ENCODE measurements around the gene TEX11.

- TF ChIP-seq, protein P1, sequence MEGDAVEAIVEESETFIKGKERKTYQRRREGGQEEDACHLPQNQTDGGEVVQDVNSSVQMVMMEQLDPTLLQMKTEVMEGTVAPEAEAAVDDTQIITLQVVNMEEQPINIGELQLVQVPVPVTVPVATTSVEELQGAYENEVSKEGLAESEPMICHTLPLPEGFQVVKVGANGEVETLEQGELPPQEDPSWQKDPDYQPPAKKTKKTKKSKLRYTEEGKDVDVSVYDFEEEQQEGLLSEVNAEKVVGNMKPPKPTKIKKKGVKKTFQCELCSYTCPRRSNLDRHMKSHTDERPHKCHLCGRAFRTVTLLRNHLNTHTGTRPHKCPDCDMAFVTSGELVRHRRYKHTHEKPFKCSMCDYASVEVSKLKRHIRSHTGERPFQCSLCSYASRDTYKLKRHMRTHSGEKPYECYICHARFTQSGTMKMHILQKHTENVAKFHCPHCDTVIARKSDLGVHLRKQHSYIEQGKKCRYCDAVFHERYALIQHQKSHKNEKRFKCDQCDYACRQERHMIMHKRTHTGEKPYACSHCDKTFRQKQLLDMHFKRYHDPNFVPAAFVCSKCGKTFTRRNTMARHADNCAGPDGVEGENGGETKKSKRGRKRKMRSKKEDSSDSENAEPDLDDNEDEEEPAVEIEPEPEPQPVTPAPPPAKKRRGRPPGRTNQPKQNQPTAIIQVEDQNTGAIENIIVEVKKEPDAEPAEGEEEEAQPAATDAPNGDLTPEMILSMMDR (conservative IDR thresholded peaks at IDR 0.05; ENCODE audit: low read length): no peak
- TF ChIP-seq EZH2phosphoT487 (IDR thresholded peaks at IDR 0.05; ENCODE audit: borderline replicate concordance): no peak
Measured at GRCh38 chrX:70852294-70852693, 56.2 kb downstream of the TEX11 start.
